Body of pancreas (tissue), 4 donors: ENCODE results near the gene ST6GALNAC3.

Experiments
- POLR2A ChIP-seq, 3 donors: fragments of 450-650 bp; IDR thresholded peaks; one replicate each; pipeline ENCODE4 v1.6.1; 2016; ENCODE audit warnings: antibody characterized with exemption in 3 of 3, mild to moderate bottlenecking in 2 of 3
- TF ChIP-seq, protein P1 (sequence below), 7 experiments: fragments of 450-650 bp in 4 of 7; fragments of 200-600 bp in 3 of 7; sonication (generic) in 3 of 7; IDR thresholded peaks; one replicate each; pipeline ENCODE4 v1.5.1; 2016 to 2019; ENCODE audit warnings: antibody characterized with exemption in 7 of 7

DNA sequence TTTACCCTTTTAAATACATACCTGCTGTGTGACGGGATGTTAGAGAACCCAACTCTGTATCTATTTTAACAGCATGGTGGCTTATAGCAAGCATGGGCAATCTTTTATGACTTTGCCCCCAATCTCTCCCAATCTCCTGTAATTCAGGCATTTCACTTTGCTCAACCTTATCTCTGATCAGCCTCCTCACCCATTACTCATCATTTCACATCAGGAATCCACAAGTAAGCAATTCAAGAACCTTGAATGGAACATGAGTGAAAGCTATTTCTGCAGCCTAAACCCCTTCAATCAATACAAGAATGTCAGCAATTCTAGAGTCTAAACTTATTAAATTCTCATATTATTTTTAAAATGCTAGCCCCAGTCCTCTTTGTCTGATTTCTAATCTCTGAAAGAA is 199.8 kb downstream of the ST6GALNAC3 start:
- TF ChIP-seq, protein P1, sequence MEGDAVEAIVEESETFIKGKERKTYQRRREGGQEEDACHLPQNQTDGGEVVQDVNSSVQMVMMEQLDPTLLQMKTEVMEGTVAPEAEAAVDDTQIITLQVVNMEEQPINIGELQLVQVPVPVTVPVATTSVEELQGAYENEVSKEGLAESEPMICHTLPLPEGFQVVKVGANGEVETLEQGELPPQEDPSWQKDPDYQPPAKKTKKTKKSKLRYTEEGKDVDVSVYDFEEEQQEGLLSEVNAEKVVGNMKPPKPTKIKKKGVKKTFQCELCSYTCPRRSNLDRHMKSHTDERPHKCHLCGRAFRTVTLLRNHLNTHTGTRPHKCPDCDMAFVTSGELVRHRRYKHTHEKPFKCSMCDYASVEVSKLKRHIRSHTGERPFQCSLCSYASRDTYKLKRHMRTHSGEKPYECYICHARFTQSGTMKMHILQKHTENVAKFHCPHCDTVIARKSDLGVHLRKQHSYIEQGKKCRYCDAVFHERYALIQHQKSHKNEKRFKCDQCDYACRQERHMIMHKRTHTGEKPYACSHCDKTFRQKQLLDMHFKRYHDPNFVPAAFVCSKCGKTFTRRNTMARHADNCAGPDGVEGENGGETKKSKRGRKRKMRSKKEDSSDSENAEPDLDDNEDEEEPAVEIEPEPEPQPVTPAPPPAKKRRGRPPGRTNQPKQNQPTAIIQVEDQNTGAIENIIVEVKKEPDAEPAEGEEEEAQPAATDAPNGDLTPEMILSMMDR (IDR thresholded peaks at IDR 0.05), result no peak
- TF ChIP-seq POLR2A (IDR thresholded peaks at IDR 0.05), result no peak
